GM21390 (cell line): Measurements from ENCODE around the gene ANKFY1.

Experiments used
- ATAC-seq: cut with Tn5 transposase; IDR thresholded peaks from one replicate; pipeline ENCODE4 v1.9.1; 2021; ENCODE audit not compliant: unreplicated experiment

Gene ANKFY1

DNA sequence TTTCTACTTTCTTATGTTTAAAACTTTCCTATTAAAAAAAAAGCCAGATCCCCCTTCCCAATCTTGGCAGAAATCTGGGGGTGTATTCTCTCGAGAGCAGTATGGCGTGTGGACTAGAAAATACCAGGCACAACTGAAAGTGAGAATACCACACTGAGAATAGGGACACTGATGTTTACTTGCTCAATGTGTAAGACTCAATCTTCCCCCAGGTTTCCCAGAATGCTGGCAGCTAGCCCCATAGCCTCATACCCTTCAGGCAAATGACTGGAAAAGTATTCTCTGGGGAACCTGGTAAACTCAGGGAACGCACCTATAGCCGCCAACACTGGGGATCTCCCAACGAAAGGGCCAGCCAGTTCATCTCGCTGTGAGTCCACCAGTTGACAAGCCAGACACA is 136.2 kb downstream of the ANKFY1 start:
- ATAC-seq = no peak

DNA sequence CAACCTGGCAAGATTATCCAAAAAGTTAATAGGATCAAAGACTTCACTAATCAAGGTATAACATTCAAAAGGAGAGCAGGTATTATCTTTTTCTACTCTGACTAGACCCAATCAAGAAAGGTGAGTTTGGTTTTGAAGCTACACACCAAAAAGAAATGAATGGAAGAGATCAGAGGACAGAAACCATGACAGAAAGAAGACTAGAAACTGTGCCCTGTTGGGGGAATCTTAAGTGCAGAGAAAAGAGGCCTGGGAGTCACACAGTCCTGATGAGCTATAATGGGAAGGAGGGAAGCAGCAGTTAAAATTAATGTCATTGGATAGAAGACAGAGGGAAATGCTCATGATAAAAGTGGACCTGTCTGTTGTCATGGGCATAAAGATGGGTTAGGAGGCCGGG is 138.2 kb downstream of the ANKFY1 start:
- no peak for ATAC-seq

- ATAC-seq = no peak
These were observed 138.8 kb downstream of the ANKFY1 start for GRCh38 chr17:4124999-4125398.

- ATAC-seq = no peak
These were observed 143.4 kb downstream of the ANKFY1 start for GRCh38 chr17:4120332-4120731.

DNA sequence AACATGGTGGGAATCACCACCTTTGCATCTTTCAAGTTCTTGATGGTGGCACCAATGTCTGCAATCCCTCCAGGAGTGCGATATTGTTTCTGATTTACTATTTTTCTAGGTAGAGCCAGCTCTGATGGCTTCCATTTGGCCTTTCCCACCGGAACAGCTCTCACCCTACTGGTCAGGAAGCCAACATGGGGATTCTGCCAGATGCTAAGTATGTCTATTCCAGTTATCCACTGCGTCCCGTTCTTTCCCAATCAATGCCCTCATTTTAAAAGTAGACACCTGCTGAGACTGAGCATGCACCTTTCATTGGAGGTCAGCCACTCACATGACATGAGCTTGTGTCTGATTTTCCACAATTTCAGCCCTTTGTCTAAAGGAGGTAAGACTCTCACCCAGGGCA is 144.5 kb downstream of the ANKFY1 start:
- ATAC-seq = no peak

- ATAC-seq = no peak
These were observed 145.6 kb downstream of the ANKFY1 start for GRCh38 chr17:4118015-4118743.

DNA sequence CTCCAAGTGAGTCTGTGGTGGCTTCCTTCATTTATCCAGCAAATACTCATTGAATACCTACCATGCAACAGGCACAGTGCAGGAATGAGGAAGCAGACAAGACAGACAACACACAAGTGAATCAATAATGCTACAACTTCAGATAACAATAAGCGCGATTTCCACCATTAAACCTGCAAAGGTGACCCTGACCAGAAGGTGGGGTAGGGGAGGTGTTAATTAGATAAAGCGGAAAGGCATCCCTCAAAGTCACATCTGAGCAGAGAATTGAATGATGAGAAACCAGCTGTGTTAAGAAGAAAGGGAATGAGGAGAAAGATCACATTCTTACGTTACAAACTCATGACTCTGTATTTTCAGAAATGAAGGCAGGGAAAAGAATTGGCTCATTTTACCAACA is 147.3 kb downstream of the ANKFY1 start:
- ATAC-seq = no peak
